Retina (tissue), 1 donor: ENCODE results near the gene EXD3.
A peak's percentile ranks its signal among the peaks of the same experiment; 100 is the strongest.
"Not testable (repeated sequence)": the region's sequence is repeated elsewhere in the genome, so short reads cannot be mapped to it uniquely, and the experiment has no call there.

Source experiments
- DNase-seq: peaks from one replicate; pipeline ENCODE4 v3.0.0-alpha.2; 2016

Gene EXD3

DNA sequence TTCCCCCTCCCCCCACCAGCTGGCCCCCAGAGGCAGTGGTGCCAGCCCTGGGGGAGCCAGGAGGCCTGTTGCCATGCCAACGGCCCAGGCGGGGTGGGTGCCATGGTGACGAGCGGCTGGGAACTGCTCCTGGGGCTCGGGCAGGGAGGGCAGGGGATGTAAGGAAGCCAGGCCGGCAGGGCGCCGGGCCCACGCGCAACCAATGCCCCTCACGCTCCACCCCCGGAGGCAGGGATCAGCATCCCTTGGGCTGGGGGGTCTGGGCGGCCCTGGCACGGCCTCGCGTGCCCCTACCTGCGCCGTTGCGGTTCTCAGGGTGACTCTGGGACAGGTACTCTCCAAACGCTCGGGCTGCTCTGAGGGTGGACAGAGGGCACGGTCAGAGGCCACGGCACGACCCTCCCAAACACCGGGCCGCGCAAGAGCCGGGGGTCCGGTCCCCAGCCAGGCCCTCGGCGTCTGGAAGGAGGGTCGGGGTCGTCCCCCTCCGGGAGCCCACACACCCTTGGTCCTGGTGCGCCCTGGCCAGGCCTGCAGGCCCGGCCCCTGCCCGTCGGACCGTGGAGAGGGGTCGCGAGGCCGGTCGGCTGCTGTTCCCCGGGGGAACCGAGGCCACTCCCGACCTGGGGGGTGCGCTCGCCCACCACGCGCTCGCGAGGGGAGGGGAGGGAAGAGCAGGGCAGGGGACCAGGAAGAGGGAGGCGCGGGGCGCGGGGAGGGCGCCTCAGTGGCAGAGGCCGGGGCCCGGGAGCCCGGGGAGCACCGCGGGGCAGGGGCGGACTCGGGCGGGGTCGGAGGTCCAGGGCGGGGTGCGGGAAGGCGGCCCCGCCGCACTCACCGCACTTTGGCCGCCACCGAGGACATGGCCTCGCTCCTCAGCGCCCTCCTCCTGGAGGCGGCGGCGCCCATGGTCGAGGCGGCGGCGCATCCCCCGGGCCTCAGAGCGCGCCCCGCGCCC is 35.5 kb upstream of the EXD3 start:
- peak; percentile 63 for DNase-seq

DNA sequence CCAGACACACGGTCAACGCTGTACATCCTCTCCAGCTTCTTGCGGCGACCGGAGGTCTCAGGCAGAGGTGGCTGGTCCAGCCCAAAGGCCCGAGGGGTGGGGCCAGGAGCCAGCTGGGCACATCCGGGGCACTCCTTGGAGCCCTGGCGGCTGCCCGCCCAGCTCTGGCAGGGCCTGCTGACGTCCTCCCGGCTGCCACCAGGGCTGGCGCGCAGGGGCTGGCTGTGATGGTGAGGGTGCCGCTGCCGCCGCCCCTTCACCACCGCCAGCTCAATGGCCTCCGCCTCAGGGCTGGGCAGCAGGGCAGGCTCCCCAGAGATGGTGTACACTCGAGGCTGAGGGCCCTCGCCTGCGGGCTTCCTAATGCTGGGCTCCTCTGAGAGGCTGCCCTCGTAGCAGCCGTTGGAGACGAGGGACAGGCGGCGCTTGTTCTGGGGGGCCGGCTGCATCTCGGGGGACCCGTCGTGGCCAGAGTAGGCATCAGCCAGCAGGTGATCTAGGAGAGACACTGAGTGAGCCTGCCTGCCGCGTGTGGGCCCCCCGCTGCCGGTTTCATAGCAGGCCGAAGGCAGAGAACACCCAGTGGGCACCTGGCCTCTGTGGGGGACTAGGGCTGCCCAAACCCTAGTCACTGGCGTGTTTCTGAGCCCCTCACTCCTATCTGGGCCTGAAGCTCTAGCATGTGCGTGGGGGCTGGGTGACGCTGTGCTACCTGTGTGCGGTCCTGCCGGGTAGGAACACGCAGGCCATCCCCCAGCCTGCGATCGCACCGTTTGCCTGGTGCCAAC is 34.6 kb upstream of the EXD3 start:
- DNase-seq: no peak

GRCh38 chr9:137456864-137457405 is 34.0 kb upstream of the EXD3 start:
- no peak for DNase-seq

DNA sequence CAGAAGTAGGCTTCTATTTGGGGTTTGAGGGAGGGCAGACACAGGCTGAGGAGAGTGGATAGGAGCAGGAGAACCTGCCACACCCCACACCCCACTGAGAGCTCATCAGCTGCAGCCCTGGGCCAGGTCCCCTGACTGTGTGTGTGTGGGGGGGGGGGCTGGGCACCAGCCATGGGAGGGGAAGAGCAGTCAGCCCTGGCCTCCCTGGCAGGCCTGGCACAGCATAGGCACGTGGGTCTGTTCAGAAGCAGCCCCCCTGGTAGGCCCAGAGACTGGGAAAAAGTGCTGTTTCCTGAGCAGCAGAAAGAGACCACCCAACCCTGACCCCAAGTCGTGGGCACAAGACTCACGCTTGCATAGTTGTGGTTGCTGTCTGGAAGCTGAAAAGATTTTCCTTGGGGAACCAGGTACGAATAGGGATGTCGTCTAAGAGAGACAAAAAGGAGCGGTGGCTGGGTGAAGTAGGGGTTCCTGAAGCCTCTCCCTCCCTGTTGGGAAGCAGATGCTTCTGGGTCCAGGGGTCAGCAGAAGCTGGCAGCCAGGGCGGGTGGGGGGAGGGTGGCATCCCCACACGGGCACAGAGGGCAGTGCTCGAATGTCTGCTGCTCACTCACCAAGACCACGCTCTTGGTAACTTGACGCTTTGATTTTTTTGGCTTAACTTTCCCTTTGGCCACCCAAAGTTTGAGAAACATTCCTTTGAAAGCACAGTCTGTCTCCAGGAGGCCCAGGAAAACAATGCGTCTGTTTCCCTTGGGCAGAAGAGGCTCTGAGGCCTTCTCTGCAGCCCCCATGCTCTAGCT is 33.3 kb upstream of the EXD3 start:
- no peak for DNase-seq

DNA sequence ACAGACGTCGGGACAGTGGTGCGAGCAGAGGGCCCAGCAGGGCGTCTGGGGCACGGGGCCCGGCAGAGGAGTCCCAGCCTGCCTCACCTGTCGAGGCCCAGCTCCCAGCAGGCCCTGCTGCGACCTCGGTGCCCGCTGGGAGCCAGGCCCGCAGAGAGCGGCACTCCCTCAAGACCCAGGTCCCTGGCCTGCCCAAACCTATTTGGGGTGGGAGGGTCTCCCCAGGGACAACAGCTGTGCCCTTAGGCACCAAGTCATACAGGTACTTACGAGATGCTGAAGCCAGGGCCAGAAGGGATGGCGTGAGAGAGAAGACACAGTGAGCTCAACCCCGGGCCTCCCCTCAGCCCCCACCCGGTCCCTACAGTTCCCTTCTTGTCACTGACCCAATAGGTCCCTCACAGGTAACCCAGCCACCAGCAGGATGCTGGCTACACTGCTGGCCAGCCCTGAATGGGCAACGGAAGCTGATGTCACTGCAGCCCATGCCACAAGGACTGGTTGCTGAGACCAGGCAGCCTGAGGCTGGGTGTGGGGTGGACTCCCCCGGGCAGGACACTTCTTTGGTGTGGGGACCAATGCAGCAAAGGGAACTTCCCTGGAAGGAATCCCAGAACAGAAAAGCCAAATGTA is 32.5 kb upstream of the EXD3 start:
- DNase-seq: no peak

DNA sequence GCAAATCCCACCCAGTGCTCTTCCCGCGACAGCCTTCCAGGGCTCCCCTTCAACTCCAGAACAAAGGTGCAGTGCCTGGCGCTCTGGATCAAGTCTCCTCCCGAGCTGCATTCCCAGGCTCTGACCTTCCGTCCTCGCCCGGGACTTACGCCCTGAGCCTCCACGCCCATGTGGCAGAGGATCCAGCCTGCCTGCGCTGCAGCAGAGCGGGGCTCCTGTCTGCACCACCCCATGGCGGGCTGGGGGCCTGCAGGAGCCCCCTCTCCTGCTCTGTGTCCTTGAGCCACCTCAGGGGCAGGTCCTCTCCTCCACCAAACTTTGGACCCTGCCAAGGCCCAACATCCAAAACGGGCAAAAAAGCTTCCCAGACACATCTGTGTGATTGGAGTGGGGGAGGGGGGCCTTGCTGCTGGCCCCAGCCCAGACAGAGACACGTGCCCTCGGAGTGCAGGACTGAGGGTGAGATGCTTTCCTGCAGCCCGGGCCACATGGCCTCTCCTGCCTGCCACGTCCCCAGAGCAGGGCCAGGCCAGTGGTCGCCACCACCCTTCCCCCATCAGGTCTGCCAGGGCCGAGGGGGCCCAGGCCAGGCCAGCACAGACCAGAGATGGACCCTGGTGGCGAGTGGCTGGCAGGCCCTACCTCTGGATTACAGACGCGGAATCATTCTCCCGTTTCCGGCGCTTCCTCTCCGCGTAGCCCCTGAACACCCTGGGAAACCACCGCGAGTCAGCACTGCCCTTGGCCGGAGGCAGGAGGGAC is 31.8 kb upstream of the EXD3 start:
- no peak for DNase-seq

GRCh38 chr9:137454145-137454596 is 31.2 kb upstream of the EXD3 start:
- peak; percentile 54 for DNase-seq

DNA sequence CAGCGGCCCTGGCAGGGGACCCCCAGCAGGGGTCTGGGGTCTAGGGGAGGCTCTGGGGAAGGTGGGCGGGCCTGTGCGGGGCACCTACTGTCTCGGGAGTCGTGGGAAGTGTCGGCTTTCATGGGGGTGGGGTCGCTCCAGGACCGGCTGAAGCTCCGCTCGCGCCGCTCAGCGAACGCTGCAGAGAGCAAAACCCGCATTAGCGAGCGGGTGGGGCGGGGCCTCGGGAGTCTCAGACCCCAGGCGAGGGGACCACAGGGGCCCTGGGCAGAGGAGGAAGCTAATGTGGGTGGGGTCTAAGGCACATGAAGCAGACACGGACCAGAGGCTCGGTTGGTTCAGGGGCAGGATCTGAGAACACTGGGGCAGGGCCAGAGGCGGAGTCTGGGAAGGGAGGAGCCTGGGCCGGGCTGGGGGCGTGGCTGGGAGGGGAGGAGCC is 30.7 kb upstream of the EXD3 start:
- DNase-seq: peak; percentile 74

- DNase-seq: peak; percentile 39
These were observed 30.0 kb upstream of the EXD3 start for GRCh38 chr9:137452761-137453642.

GRCh38 chr9:137452006-137452760 is 29.2 kb upstream of the EXD3 start:
- DNase-seq: no peak

DNA sequence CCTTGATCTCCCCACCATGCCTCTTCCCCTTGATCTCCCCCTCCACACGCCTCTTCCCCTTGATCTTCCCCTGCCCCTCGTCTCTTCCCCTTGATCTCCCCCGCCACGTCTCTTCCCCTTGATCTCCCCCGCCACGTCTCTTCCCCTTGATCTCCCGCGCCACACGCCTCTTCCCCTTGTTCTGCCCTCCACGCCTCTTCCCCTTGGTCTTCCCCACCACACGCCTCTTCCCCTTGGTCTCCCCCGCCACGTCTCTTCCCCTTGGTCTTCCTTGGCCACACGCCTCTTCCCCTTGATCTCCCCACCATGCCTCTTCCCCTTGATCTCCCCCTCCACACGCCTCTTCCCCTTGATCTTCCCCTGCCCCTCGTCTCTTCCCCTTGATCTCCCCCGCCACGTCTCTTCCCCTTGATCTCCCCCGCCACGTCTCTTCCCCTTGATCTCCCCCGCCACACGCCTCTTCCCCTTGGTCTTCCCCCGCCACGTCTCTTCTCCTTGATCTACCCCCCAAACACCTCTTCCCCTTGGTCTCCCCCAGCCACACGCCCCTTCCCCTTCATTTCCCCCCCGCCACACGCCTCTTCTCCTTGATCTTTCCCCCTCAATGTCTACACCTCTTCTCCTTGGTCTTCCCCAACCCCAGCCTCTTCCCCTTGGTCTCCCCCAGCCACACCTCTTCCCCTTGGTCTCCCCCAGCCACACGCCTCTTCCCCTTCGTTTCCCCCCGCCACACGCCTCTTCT is 28.5 kb upstream of the EXD3 start:
- not testable (repeated sequence) for DNase-seq

DNA sequence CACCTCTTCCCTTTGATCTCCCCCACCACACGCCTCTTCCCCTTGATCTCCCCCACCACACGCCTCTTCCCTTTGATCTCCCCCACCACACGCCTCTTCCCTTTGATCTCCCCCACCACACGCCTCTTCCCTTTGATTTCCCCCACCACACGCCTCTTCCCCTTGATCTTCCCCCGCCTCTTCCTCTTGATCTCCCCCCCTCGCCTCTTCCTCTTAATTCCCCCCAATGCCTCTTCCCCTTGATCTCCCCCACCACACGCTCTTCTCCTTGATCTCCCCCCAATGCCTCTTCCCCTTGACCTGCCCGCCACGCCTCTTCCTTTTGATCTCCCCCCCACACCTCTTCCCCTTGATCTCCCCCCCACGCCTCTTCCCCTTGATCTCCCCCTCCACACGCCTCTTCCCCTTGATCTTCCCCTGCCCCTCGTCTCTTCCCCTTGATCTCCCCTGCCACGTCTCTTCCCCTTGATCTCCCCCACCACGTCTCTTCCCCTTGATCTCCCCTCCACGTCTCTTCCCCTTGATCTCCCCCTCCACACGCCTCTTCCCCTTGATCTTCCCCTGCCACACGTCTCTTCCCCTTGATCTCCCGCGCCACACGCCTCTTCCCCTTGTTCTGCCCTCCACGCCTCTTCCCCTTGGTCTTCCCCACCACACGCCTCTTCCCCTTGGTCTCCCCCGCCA is 27.7 kb upstream of the EXD3 start:
- DNase-seq: not testable (repeated sequence)

DNA sequence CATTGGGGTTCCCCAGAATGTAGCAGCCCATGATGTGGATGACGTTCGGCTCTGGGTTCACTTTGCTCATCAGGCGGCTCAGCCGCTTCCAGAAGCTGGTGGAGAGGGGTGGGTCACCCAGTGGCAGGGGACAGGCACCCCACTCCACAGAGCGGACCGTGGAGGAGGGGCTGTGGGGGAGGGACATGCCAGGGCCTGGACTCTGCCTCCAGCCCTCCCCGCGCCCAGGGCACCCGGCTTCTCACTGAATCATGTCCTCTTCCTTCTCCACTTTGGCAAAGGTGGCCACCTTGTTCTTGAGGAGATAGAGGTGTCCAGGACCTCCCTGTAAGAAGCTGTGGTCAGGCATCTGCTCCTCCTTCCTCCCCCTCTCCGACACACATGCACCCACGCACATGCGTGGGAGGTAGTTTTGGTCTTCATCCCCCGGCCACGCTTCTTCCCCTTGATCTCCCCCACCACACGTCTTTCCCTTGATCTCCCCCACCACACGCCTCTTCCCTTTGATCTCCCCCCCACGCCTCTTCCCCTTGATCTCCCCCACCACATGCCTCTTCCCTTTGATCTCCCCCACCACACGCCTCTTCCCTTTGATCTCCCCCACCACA is 27.1 kb upstream of the EXD3 start:
- DNase-seq: no peak

- no peak for DNase-seq
These were observed 26.3 kb upstream of the EXD3 start for GRCh38 chr9:137449081-137449844.

DNA sequence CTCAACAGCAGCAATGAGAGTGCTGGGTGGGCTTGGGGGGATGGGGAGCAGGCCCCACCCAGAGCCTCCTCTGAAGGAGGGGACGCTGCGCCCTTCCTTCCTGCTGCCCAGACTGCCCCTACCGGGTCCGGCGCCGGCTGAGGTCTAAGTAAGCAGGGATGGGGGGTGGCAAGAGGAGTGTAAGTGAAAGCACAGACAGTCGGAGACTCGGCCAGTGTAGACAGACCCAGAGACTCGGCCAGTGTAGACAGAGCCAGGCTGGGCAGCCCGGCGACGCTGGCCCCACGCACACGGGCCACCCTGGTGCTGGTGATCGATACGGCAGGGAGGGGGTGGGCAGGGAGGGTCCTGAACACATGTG is 25.6 kb upstream of the EXD3 start:
- no peak for DNase-seq

- no peak for DNase-seq
These were observed 25.0 kb upstream of the EXD3 start for GRCh38 chr9:137447722-137448601.
